Gastrocnemius medialis (tissue), 4 donors: ENCODE data around the gene CPXM1. TPM values are rescaled to one million over a fixed set of nuclear protein-coding genes. Genes with fewer than 3 reads are reported as not detected.

Experiments
- ATAC-seq, 2 donors: fragments of 150-250 bp; one replicate each; pipeline ENCODE4 v1.9.1; 2016
- DNase-seq, 2 donors: peaks; one replicate each; pipeline ENCODE4 v3.0.0-alpha.2; 2019
- H3K27ac ChIP-seq, 4 donors: fragments of 200-600 bp; sonication (generic); 1 replicate in 1 of 4; 2 replicates in 3 of 4; pipeline ENCODE4 v1.5.1; 2016 to 2018; ENCODE audit warnings: mild to moderate bottlenecking in 2 of 4, moderate library complexity in 1 of 4
- H3K27me3 ChIP-seq, 3 donors: fragments of 200-600 bp; sonication (generic) in 2 of 3; 1 replicate in 1 of 3; 2 replicates in 2 of 3; pipeline versions ENCODE4 v1.5.1 to v1.6.0; 2016 to 2019; ENCODE audit warnings: mild to moderate bottlenecking in 1 of 3, moderate library complexity in 1 of 3
- H3K36me3 ChIP-seq, 2 donors: fragments of 200-600 bp; sonication (generic) in 1 of 2; one replicate each; pipeline ENCODE4 v1.5.1; 2017 to 2018
- H3K4me1 ChIP-seq, 2 donors: fragments of 200-600 bp; sonication (generic) in 1 of 2; one replicate each; pipeline ENCODE4 v1.5.1; 2016 to 2017; ENCODE audit warnings: mild to moderate bottlenecking in 2 of 2
- H3K4me3 ChIP-seq, 4 donors: fragments of 200-600 bp; sonication (generic) in 3 of 4; 1 replicate in 1 of 4; 2 replicates in 3 of 4; pipeline ENCODE4 v1.5.1; 2016 to 2019; ENCODE audit warnings: mild to moderate bottlenecking in 2 of 4
- H3K9me3 ChIP-seq, 3 donors: fragments of 200-600 bp; sonication (generic) in 2 of 3; 1 replicate in 1 of 3; 2 replicates in 2 of 3; pipeline ENCODE4 v1.5.1; 2016 to 2019
- CTCF ChIP-seq, 5 experiments: fragments of 450-650 bp in 3 of 5; fragments of 200-600 bp in 2 of 5; sonication (generic) in 2 of 5; IDR thresholded peaks in 4 of 5; conservative IDR thresholded peaks in 1 of 5; 1 replicate in 4 of 5; 2 replicates in 1 of 5; pipeline ENCODE4 v1.5.1; 2016 to 2019; ENCODE audit warnings: antibody characterized with exemption in 5 of 5, mild to moderate bottlenecking in 3 of 5, moderate library complexity in 3 of 5
- POLR2A ChIP-seq, 2 donors: fragments of 450-650 bp; IDR thresholded peaks; one replicate each; pipeline ENCODE4 v1.6.1; 2017; ENCODE audit warnings: antibody characterized with exemption in 2 of 2, mild to moderate bottlenecking in 2 of 2, moderate library complexity in 2 of 2
- in situ Hi-C, 4 donors: fragments of 200-750 bp; cut with MboI; loops; one replicate each; pipeline versions ENCODE4 v1.15.0 to v1.8.0; 2017; ENCODE audit warnings: low sequenced_read_pairs in 4 of 4
- intact Hi-C: fragments of 100-400 bp; cut with DNase I; formaldehyde crosslinking; loops from one replicate; pipeline ENCODE4 v1.15.1; 2023; ENCODE audit warnings: low total_unique reads
- total RNA-seq, 4 donors: library from RNA; depleted of rRNA; stranded (reverse); fragments of >200 nt; gene quantifications; one replicate each; pipeline versions ENCODE4 v1.1.0 to v1.2.3, GENCODE V29; 2016

CPXM1 gene
- total RNA-seq, 4 donors from 2014 or later, result 0.46 to 1.6 (median 0.81) TPM; not detected in 1

- peaks cover 9 to 17% of the 10 kb centered on the region in 2 donors for H3K4me1 ChIP-seq
- ATAC-seq, result no peak
These were observed 44.3 kb downstream of the CPXM1 start for GRCh38 chr20:2756056-2756611.

GRCh38 chr20:2755451-2756055 lies 44.9 kb downstream of the CPXM1 start:
- ATAC-seq, result no peak
- Histone ChIP-seq H3K4me1 (peaks cover 15 to 20% of the 10 kb centered on the region in 2 donors), H3K36me3 (no peaks in the 10 kb centered on the region), H3K9me3 (no peaks in the 10 kb centered on the region), H3K27ac (no peak overlapping the region), H3K4me3 (no peak overlapping the region), H3K27me3 (peaks cover 55 to 64% (median 62%) of the 10 kb centered on the region in 3 donors)
- intact Hi-C loops, result no loop called here
- TF ChIP-seq CTCF (IDR thresholded peaks at IDR 0.05 in 4 of 5, conservative IDR thresholded peaks at IDR 0.05 in 1 of 5) (no peak), POLR2A (IDR thresholded peaks at IDR 0.05) (no peak)
- DNase-seq, result no peak
- in situ Hi-C loops, result no loop called here

More at GRCh38 chr20:2756056-2756611, 44.3 kb downstream of the CPXM1 start:
- intact Hi-C loops, result no loop called here
- Histone ChIP-seq H3K36me3 (no peaks in the 10 kb centered on the region), H3K27ac (no peak overlapping the region), H3K9me3 (no peaks in the 10 kb centered on the region), H3K4me3 (no peak overlapping the region), H3K27me3 (peaks cover 50 to 59% (median 56%) of the 10 kb centered on the region in 3 donors)
- no peak for DNase-seq
- TF ChIP-seq CTCF (IDR thresholded peaks at IDR 0.05 in 4 of 5, conservative IDR thresholded peaks at IDR 0.05 in 1 of 5) (no peak), POLR2A (IDR thresholded peaks at IDR 0.05) (no peak)
- in situ Hi-C loops, result no loop called here

- no peak for DNase-seq
- in situ Hi-C loops (no loop called here), intact Hi-C loops (no loop called here)
These were observed 46.0 kb downstream of the CPXM1 start for GRCh38 chr20:2754424-2754823.

GRCh38 chr20:2753461-2754040 lies 46.9 kb downstream of the CPXM1 start:
- no peak overlapping the region for H3K4me3 ChIP-seq
- no peak overlapping the region for H3K27ac ChIP-seq
- intact Hi-C loops (no loop called here), in situ Hi-C loops (no loop called here)
- peaks cover 15 to 20% of the 10 kb centered on the region in 2 donors for H3K4me1 ChIP-seq
- TF ChIP-seq CTCF (IDR thresholded peaks at IDR 0.05 in 4 of 5, conservative IDR thresholded peaks at IDR 0.05 in 1 of 5), result no peak
- no peak for TF ChIP-seq POLR2A (IDR thresholded peaks at IDR 0.05)
- no peak for DNase-seq
- no peak for ATAC-seq
- H3K36me3 ChIP-seq, result no peaks in the 10 kb centered on the region
- peaks cover 62 to 81% (median 74%) of the 10 kb centered on the region in 3 donors for H3K27me3 ChIP-seq
- no peaks in the 10 kb centered on the region for H3K9me3 ChIP-seq

More at GRCh38 chr20:2754424-2754823, 46.0 kb downstream of the CPXM1 start:
- TF ChIP-seq POLR2A (IDR thresholded peaks at IDR 0.05) (no peak), CTCF (IDR thresholded peaks at IDR 0.05 in 4 of 5, conservative IDR thresholded peaks at IDR 0.05 in 1 of 5) (no peak)
- H3K9me3 ChIP-seq, result no peaks in the 10 kb centered on the region
- H3K4me1 ChIP-seq, result peaks cover 15 to 20% of the 10 kb centered on the region in 2 donors
- no peak overlapping the region for H3K27ac ChIP-seq
- H3K4me3 ChIP-seq, result no peak overlapping the region
- no peaks in the 10 kb centered on the region for H3K36me3 ChIP-seq
- H3K27me3 ChIP-seq, result peaks cover 62 to 74% (median 73%) of the 10 kb centered on the region in 3 donors
- no peak for ATAC-seq
